Endometrium (tissue), 2 donors: Measurements from ENCODE around the gene BDKRB1.

Experiments used
- FAIRE-seq: peaks from 2 replicates; lab custom pipeline; 2012; peaks lifted over from hg19 to GRCh38; lab: Jason Lieb, UNC
- donor health status: control.
- donor health status: control.

Gene BDKRB1

DNA sequence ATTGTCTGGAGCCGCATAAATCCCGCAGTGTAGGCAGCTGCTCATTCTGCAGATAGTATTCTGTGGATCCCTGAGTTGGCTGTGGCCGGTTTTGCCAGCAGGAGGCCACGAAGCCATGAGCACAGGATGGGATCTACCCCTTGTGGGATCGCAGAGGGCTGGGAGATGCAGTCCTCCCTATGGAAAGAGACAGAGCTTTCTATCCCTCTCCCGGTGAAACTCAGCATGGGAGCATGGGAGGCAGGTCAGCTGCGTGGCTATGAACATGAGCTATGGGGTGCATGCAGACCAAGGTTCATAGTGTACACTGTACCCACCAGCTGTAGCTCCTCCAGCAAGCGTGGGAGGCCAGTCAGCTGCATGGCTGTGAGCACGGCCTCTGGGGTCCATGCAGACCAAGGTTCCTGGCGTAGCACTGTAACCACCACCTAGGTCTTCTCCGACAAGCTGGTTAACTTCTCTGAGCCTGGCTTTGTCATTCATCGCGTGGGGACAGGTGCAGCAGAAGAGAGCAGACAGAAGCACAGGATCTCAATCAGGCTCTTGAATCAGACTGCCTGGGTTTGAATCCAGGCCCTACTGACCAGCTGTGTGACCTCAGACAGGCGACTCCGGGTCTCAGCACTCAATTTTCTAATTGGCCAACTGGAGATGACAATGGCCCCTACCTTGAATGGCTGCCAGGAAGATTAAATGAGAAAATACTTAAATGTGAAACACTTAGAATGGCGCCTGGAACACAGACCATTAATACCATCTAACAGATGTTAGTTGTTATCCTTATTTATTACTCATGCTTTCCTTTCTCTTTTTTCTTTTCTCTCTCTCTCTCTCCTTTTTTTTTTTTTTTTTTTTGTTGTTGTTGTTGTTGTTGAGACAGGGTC, 6.0 kb downstream of the BDKRB1 start:
- no peak for FAIRE-seq

DNA sequence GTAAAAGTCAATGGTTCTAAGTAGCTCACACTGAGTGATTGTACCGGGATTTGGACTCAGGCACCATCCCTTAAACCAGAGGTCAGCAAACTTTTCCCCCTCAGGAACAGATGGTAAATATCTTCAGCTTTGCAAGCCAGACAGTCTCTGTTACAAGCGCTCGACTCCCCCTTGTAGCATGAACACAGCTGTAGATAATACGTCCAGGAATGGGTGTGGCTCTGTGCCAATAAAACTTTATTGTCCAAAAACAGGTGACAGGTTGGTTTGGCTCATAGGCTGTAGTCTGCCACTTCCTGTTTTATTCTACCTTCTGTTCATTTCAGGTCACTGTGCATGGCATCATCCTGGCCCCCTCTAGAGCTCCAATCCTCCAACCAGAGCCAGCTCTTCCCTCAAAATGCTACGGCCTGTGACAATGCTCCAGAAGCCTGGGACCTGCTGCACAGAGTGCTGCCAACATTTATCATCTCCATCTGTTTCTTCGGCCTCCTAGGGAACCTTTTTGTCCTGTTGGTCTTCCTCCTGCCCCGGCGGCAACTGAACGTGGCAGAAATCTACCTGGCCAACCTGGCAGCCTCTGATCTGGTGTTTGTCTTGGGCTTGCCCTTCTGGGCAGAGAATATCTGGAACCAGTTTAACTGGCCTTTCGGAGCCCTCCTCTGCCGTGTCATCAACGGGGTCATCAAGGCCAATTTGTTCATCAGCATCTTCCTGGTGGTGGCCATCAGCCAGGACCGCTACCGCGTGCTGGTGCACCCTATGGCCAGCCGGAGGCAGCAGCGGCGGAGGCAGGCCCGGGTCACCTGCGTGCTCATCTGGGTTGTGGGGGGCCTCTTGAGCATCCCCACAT, 7.6 kb downstream of the BDKRB1 start:
- FAIRE-seq, result no peak

DNA sequence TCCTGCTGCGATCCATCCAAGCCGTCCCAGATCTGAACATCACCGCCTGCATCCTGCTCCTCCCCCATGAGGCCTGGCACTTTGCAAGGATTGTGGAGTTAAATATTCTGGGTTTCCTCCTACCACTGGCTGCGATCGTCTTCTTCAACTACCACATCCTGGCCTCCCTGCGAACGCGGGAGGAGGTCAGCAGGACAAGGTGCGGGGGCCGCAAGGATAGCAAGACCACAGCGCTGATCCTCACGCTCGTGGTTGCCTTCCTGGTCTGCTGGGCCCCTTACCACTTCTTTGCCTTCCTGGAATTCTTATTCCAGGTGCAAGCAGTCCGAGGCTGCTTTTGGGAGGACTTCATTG, 8.2 kb downstream of the BDKRB1 start:
- FAIRE-seq, result no peak

GRCh38 chr14:96264853-96265252, 8.8 kb downstream of the BDKRB1 start:
- FAIRE-seq, result no peak

DNA sequence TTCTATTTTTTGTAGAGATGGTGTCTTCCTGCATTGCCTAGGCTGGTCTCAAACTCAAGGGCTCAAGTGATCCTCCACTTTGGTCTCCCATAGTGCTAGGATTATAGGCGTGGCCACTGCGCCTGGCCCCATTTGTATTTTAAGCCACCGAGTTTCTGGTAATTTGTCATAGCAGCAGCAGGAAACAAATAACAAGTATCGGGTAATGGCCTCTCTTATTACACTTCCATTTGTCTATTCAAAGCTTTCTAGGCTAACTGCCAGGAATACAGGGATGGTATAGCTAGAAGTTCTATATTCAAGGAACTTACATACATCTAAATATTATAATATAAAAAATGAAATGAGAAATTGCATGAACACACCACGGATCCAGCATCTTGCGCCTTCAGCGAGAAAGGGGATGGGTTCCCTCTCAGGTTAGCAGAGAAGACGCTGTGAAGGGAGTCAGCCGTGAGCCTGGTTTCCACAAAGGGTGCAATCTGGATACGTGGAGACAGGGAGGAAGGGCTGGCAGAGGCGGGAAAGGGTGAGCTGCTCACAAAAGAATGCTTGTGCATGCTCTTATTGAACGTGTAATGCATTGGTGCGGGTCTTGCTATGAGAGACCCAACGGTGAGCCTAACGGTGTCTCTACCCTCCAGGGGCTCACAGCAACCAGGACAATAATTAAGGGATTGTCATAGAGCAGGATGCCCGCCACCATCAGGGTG, 9.5 kb downstream of the BDKRB1 start:
- no peak for FAIRE-seq

DNA sequence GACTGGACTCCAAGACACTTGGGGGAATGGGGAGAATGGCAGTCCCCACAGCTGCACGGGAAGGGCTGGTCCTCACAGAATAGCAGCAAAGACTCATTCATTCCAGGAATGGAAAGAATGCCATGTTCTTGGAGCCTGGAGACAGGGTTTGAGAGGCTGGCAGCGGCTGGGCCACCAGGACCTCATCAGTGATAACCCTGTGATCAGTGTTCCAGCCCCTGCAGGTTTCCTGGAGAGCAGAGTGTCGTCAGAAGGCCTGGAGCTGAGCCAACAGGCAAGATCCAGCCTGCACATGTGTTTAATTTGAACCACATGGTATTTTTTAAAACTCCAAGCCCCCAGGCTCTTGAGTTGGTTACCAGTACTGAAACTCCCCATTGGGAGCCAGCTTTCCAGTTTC, 11.3 kb downstream of the BDKRB1 start:
- peak; percentile 77 for FAIRE-seq

DNA sequence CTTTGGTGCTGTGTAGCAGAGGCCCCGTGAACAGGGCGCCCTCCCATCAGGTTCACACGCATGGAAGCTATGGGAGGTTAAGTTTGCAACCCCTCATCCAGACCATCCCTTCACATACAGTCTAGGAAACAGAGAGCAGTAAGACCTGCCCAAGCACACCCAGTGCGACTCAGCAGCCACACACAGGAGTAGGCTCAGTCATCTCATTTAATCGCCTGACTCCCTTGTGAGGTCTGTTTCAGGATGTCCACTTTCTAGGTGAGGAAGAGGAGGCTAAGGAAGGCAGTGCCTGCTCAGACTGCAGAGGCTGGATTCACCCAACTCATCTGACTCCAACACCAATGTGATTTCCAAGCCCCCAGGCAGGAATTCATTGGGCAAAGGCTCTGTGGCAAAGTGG, 11.9 kb downstream of the BDKRB1 start:
- no peak for FAIRE-seq

DNA sequence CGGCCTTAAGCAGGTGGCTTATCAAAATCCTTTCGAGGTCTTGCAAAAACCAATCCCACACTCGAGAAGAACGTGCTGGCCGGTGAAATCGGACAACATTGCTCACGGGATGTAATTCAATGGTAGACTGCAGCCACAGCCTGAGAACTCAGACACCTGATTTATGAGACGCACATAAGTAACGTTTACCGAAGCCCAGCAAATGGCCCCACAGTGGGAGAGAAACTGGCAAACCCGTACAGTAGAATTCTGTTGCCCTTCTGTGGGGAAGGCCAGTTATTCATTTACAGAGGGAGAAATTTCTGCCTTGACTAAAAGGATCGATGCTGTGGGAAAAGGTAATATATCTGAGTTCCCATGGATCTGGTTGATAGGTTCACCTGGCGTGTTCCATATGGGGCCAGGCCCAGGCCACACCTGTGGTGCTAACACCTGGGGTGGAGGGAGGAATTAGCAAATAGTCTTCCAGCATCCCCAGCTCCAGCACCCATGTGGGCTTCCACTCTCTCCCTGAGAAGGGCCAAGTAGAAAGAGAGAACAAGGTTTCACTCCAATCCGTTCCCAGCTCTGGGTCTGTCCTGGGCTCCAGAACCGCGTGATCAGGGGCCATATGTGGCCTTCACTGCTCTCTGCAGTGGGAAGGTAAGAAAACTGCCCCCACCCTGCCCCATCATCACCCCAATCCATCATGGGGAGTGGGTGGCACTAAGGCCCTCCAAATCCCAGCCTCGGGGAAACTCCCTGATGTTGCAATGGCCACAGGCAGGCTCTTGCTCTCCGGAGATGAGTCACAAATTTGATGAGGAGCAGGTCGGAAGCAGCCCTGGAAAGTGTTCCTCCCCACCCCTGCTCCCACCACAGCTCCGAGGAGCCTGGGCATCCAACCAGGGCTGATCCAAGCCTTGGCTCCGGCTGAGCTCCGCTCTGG, 12.7 kb downstream of the BDKRB1 start:
- FAIRE-seq, result no peak

- FAIRE-seq, result no peak
Measured at GRCh38 chr14:96269359-96269710, 13.3 kb downstream of the BDKRB1 start.

DNA sequence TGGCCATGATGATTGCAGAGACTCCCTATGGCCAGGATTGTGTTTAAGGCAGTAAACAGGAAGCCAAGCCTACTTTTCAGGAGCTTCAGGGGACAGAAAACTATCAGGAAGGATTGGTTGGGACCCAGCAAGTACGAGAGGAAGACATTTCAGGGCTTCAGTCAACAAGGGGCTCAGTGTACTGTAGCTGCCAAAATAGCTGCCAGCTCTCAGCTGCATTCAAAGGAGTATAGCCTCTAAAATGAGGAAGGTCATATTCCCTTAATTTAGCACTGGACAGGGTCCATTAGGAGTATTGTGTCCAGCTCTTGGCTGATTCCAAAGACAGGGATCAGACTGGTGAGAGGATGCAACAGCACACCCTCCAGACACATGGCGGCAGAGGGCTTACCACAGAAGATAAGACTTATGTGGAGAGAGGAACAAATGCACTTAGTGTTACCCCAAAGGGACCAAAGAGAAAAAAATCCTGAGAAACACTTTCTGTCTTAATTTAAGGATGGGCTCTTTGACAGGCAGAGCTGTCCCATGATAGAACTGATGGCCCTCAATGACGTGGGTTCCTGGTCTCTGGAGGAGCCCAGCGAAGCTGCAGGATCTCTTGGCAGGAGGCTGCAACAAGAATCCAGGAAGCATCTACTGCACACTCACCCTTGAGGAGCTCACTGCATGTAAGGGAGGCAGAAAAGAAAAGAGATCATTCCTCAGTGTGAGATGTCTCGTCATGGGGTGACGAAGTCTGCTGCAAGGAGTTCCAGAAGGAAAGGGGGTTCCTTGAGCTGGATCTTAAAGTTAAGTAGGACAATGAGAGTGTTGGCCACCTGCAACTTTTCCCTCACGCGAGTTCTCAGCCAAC, 14.8 kb downstream of the BDKRB1 start:
- no peak for FAIRE-seq

DNA sequence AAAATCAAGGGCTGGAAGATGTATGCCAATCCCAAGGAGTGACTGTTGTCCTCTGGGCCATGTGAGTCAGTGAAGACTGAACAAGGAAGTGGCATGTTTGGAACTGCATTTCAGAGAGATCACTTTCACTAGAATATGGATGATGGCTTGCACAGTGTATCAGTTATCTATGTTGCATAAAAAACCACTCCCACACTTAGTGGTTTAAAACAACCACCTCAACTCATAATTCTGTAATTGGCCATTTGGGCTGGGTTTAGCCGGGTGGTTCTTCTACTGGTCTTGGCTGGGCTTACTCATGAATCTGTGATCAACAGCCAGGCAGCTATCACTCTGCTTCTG, 15.4 kb downstream of the BDKRB1 start:
- FAIRE-seq, result no peak

DNA sequence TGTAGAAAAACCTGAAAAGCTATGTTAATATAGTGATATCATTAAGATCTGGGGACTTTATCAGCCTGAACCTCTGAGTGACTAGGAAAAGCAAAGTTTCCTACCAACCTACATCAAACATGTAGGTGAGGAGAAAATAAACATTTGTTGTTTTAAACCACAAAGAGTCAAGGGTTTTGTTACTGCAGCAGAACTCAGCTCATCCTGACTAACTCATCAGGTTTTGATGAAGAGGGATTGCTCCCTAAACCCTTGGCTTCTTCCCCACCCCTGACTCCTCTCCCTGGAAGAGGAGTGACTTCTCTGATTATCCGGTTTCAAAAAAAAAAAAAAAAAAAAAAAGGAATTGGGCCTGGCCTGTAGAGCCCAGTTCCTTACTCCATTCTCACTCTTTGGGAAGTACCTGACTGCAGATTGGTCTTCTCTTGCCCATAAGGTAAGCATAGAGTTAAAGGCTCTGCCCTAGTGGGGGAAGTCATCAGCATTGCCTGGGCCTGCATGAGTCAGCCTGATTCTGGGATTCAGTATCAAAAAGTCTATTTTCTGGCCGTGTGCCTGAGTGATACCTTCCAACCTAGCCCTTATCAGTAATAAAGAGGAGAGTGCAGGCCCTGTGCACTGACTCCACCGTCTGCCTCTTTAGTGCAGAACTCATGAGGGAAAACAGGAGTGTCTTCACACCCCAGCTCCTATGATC, 16.9 kb downstream of the BDKRB1 start:
- no peak for FAIRE-seq

DNA sequence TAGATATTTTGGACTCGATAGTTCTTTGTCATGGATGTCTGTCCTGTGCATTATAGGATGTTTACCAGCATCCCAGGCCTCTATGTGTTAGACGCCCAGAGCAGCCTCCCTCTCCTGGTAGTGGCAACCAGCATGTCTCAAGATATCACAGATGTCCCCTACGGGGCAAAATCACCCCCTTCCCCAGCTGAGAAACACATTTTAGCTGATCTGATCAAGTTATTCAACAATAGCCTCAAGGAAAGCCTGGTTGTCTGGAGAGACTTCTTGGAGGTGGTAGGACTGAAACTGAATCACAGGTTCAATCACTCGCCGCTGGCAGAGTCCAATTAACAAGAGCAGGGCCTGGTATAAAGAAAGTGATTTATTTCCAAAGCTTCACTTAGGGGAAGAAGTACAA, 17.6 kb downstream of the BDKRB1 start:
- FAIRE-seq, result no peak

- FAIRE-seq, result no peak
Measured at GRCh38 chr14:96274122-96274521, 18.1 kb downstream of the BDKRB1 start.

- FAIRE-seq, result no peak
Measured at GRCh38 chr14:96274543-96274942, 18.5 kb downstream of the BDKRB1 start.

- no peak for FAIRE-seq
Measured at GRCh38 chr14:96275177-96276112, 19.4 kb downstream of the BDKRB1 start.

DNA sequence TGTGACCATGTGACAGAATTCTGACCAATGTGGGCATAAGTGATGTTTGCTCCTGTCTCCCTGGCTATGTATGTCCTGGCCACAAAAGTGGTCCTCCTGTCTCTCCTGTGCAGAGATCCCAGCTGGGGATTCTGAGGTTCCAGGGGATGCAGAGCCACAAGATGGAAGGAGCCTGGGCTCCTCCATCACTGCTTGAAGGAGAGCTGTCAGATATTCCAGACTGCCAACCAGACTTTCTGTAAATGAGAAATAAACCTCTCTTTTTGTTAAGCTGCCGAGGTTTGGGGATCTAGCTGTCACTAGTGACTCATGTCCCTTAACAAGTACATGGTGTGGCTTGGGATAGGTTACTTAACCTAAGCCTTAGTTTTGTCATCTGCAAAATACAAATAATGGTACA, 21.9 kb downstream of the BDKRB1 start:
- no peak for FAIRE-seq

- no peak for FAIRE-seq
Measured at GRCh38 chr14:96279564-96279963, 23.6 kb downstream of the BDKRB1 start.

DNA sequence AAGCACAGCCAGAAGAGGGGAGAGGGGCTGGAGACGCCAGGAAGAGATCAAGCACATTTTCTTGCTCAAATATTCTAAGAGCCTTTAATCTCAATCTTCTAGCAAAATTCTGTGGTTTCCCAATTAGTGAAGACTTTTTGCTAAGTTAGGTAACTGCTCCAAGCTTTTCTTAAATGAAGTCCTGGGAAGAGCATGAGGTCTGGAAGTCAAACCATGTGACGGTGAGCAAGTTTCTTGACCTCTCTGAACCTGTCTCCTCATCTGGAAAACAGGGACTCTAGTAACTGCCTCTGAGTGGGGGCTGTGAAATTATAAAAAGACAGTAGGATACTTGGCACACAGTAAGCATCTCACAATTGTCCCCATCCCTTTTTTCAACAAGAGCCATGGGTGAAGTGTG, 24.1 kb downstream of the BDKRB1 start:
- no peak for FAIRE-seq
